Activated T-helper 1 cell treated with Interleukin-2 at 50 U/mL for 16 hours (primary cell): ENCODE data around the gene ARL9.
A peak's percentile ranks its signal among the peaks of the same experiment; 100 is the strongest.
"Not testable (repeated sequence)": the region's sequence is repeated elsewhere in the genome, so short reads cannot be mapped to it uniquely, and the experiment has no call there.

ENCODE experiments used
- DNase-seq: peaks from one replicate; pipeline ENCODE4 v3.0.0-alpha.2; 2020; ENCODE audit warnings: low read depth

ARL9 gene

GRCh38 chr4:56505269-56506130 lies at the start of gene ARL9:
ARL9 (plus strand) TSS chr4:56505791; CDS start chr4:56505863, 72 bp downstream.
- peak; percentile 53 for DNase-seq

- no peak for DNase-seq
These were observed 45.5 kb upstream of the ARL9 start for GRCh38 chr4:56460085-56460484.

- DNase-seq = no peak
These were observed 43.4 kb upstream of the ARL9 start for GRCh38 chr4:56462157-56462556.

- DNase-seq = no peak
These were observed 41.9 kb upstream of the ARL9 start for GRCh38 chr4:56463711-56464110.

- DNase-seq = no peak
These were observed 41.0 kb upstream of the ARL9 start for GRCh38 chr4:56464581-56464980.

GRCh38 chr4:56465599-56466295 lies 39.8 kb upstream of the ARL9 start:
- no peak for DNase-seq

- DNase-seq = not testable (repeated sequence)
These were observed 39.3 kb upstream of the ARL9 start for GRCh38 chr4:56466296-56466761.

- DNase-seq = no peak
These were observed 38.7 kb upstream of the ARL9 start for GRCh38 chr4:56466910-56467283.

GRCh38 chr4:56467284-56468096 lies 38.1 kb upstream of the ARL9 start, which contains the start of gene SRP72:
SRP72 (plus strand) TSS chr4:56467617; CDS start chr4:56467636, 19 bp downstream.
- DNase-seq = peak; percentile 83

- no peak for DNase-seq
These were observed 37.5 kb upstream of the ARL9 start for GRCh38 chr4:56468097-56468422.

- no peak for DNase-seq
These were observed 35.9 kb upstream of the ARL9 start for GRCh38 chr4:56469489-56470210.

- no peak for DNase-seq
These were observed 29.7 kb upstream of the ARL9 start for GRCh38 chr4:56475917-56476316.

- DNase-seq = no peak
These were observed 28.3 kb upstream of the ARL9 start for GRCh38 chr4:56477192-56477702.

- DNase-seq = no peak
These were observed 24.9 kb upstream of the ARL9 start for GRCh38 chr4:56480691-56481090.

GRCh38 chr4:56496241-56496640 lies 9.3 kb upstream of the ARL9 start:
- DNase-seq = no peak

GRCh38 chr4:56511098-56511497 lies 5.5 kb downstream of the ARL9 start:
- no peak for DNase-seq

GRCh38 chr4:56512166-56512565 lies 6.6 kb downstream of the ARL9 start:
- no peak for DNase-seq

- DNase-seq = no peak
These were observed 7.9 kb downstream of the ARL9 start for GRCh38 chr4:56513517-56513916.

- peak; percentile 66 for DNase-seq
These were observed 24.9 kb downstream of the ARL9 start for GRCh38 chr4:56530269-56531148.

- DNase-seq = no peak
These were observed 25.7 kb downstream of the ARL9 start for GRCh38 chr4:56531149-56531770.
